Ovary (tissue), 3 donors: ENCODE data around the gene NME9.

Experiments used
- CTCF ChIP-seq, 3 donors: fragments of 450-650 bp in 2 of 3; fragments of 200-600 bp in 1 of 3; IDR thresholded peaks; one replicate each; pipeline versions ENCODE4 v1.5.1 to v1.8.0; 2016 to 2022; ENCODE audit warnings: antibody characterized with exemption in 3 of 3, mild to moderate bottlenecking in 1 of 3
- EP300 ChIP-seq: sonication (generic); formaldehyde crosslinking; IDR thresholded peaks from one replicate; pipeline ENCODE4 v1.6.1; 2017; ENCODE audit warnings: antibody characterized with exemption
- POLR2A ChIP-seq: fragments of 450-650 bp; IDR thresholded peaks from one replicate; pipeline ENCODE4 v1.6.1; 2017; ENCODE audit warnings: antibody characterized with exemption, mild to moderate bottlenecking, moderate library complexity
- donor health status: DM: no; HTN: no; CAD: no.

GRCh38 chr3:138359919-138360868 lies 30.5 kb upstream of the NME9 start:
- TF ChIP-seq POLR2A = no peak
- TF ChIP-seq CTCF (IDR thresholded peaks at IDR 0.05) = no peak
- TF ChIP-seq EP300 = no peak
